ENCODE measurements around the gene FNDC11. TPM values are rescaled to one million over a fixed set of nuclear protein-coding genes. Genes with fewer than 3 reads are reported as not detected.
A peak's percentile ranks its signal among the peaks of the same experiment; 100 is the strongest.

Gene FNDC11
- total RNA-seq, 1 experiment from 2014 or later = not detected

DNA sequence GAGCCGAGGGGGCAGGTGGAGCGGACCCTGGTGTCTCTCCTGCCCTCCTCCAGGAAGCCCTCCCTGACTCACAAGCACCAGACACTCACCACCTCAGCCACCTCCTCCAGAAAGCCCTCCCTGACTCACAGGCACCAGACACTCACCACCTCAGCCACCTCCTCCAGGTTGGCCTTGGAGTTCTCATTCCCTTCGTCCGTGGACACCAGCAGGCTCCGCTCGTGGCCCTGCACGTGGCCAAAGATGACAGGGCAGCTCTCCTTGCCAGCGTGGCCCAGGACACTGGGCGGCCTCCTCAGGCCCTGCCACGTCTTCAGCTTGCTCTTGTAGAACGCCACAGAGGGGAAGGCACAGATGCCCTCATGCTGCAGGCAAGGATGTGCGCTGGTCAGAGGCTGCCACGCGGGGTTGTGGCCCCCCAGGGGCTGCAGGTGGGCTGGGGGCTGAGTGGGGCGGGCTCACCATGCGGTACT is 6.4 kb downstream of the FNDC11 start:
- Mint-ChIP-seq H3K36me3 (ENCODE audit: insufficient read depth, unreplicated experiment) (peaks cover 67% of the 10 kb centered on the region), H3K27ac (ENCODE audit: unreplicated experiment) (peak overlapping the region; percentile 39), H3K4me3 (ENCODE audit: low read depth, unreplicated experiment) (no peak overlapping the region), H3K9me3 (ENCODE audit: low read depth, unreplicated experiment) (peaks cover 2% of the 10 kb centered on the region), H3K27me3 (ENCODE audit: unreplicated experiment) (no peaks in the 10 kb centered on the region), H3K4me1 (ENCODE audit: low read depth, unreplicated experiment) (no peaks in the 10 kb centered on the region)
- BruUV-seq (replicated peaks) = no TSS peak
- CTCF ChIA-PET = no interaction called here
- intact Hi-C loops (cut with micrococcal nuclease; ENCODE audit: unreplicated experiment) = no loop called here
- DNase-seq = no peak
- TF ChIP-seq, protein P1, sequence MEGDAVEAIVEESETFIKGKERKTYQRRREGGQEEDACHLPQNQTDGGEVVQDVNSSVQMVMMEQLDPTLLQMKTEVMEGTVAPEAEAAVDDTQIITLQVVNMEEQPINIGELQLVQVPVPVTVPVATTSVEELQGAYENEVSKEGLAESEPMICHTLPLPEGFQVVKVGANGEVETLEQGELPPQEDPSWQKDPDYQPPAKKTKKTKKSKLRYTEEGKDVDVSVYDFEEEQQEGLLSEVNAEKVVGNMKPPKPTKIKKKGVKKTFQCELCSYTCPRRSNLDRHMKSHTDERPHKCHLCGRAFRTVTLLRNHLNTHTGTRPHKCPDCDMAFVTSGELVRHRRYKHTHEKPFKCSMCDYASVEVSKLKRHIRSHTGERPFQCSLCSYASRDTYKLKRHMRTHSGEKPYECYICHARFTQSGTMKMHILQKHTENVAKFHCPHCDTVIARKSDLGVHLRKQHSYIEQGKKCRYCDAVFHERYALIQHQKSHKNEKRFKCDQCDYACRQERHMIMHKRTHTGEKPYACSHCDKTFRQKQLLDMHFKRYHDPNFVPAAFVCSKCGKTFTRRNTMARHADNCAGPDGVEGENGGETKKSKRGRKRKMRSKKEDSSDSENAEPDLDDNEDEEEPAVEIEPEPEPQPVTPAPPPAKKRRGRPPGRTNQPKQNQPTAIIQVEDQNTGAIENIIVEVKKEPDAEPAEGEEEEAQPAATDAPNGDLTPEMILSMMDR (IDR thresholded peaks at IDR 0.05; ENCODE audit: unreplicated experiment) = no peak

DNA sequence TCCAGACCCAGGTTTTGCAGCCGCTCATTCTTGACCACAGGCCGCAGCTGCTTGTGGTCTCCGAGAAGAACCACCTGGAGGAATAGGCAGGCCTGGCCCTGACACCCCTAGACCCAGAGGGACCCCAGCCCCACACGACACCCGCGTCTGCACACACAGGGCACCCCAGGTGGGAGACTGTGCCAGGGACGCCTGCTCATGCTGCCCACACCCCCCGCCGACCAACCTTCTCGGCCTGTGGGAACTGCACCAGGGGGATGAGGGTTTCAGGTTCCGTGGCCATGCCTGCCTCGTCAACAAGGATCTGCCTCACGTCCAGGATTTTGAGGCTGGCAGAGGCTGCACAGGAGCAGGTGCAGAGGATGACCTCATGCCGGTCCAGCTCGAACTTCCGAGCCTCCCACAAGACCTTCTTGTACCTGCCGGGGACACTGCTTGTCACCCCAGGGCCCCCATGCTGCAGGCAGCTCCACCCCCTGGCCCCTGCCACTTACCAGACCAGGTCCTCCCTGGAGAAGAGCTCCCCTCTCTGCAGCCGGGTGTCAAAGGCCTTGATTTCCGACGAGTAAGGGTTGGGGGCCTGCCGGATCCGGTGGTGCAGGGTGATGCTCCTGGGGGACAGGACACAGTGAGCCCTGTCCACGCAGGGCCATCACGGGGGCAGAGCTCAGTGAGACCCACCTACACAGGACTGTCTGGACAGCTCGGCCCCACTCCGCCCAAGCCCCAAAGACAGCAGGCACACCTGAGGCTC is 7.1 kb downstream of the FNDC11 start:
- BruUV-seq (replicated peaks) = TSS peak; percentile 2
- Mint-ChIP-seq H3K27me3 (ENCODE audit: unreplicated experiment) (no peaks in the 10 kb centered on the region), H3K36me3 (ENCODE audit: insufficient read depth, unreplicated experiment) (peaks cover 67% of the 10 kb centered on the region), H3K27ac (ENCODE audit: unreplicated experiment) (peak overlapping the region; percentile 39), H3K4me3 (ENCODE audit: low read depth, unreplicated experiment) (no peak overlapping the region), H3K4me1 (ENCODE audit: low read depth, unreplicated experiment) (no peaks in the 10 kb centered on the region), H3K9me3 (ENCODE audit: low read depth, unreplicated experiment) (peaks cover 2% of the 10 kb centered on the region)
- CTCF ChIA-PET = no interaction called here
- DNase-seq = no peak
- TF ChIP-seq, protein P1 (IDR thresholded peaks at IDR 0.05; ENCODE audit: unreplicated experiment) = no peak
- intact Hi-C loops (cut with micrococcal nuclease; ENCODE audit: unreplicated experiment) = no loop called here

DNA sequence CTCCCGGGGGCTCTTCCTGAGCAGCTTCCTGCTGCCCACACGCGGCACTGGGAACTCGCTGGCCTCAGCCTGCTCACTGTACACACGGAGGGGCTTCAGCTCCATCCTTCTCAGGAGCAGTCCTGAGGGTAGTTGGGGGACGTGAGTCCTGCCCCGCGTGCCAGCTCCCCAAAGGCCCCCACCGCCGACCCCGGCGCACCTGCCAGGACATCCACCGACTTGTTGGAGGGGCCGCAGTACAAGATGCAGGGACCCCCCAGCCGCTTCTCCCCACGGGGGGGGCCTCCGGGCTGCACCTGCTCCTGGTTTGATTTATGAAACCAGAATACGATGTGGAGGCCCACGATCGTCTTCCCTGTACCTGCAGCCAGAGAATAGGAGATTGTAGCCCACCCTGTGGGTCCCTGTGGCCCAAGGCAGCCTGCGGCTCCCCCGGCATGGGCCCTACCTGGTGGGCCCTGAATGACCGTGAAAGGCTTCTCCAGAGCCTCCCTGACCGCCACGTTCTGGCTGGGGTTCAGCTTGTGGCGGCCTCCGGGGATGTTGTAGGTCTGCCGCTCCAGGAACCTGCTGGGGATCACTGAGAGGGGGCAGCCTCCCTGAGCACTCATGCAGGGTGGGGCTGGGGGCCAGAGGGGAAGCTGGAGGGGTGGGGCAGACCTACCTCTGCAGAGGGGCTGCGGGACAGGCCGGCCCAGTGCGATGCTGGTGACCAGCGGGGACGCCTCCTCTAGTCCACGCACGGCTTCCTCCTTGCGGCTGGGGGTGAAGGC is 7.9 kb downstream of the FNDC11 start:
- TF ChIP-seq, protein P1 (IDR thresholded peaks at IDR 0.05; ENCODE audit: unreplicated experiment) = no peak
- H3K9me3 Mint-ChIP-seq (ENCODE audit: low read depth, unreplicated experiment) = peaks cover 2% of the 10 kb centered on the region
- H3K4me1 Mint-ChIP-seq (ENCODE audit: low read depth, unreplicated experiment) = no peaks in the 10 kb centered on the region
- H3K27me3 Mint-ChIP-seq (ENCODE audit: unreplicated experiment) = no peaks in the 10 kb centered on the region
- H3K4me3 Mint-ChIP-seq (ENCODE audit: low read depth, unreplicated experiment) = no peak overlapping the region
- no peak overlapping the region for H3K27ac Mint-ChIP-seq (ENCODE audit: unreplicated experiment)
- BruUV-seq (replicated peaks) = no TSS peak
- H3K36me3 Mint-ChIP-seq (ENCODE audit: insufficient read depth, unreplicated experiment) = peaks cover 64% of the 10 kb centered on the region
- DNase-seq = no peak
- CTCF ChIA-PET = interaction anchor here (1.2 kb wide), 1 partner anchor 24 kb away, joined by 4 read pairs; no protein-coding TSS in a partner anchor
- intact Hi-C loops (cut with micrococcal nuclease; ENCODE audit: unreplicated experiment) = no loop called here

DNA sequence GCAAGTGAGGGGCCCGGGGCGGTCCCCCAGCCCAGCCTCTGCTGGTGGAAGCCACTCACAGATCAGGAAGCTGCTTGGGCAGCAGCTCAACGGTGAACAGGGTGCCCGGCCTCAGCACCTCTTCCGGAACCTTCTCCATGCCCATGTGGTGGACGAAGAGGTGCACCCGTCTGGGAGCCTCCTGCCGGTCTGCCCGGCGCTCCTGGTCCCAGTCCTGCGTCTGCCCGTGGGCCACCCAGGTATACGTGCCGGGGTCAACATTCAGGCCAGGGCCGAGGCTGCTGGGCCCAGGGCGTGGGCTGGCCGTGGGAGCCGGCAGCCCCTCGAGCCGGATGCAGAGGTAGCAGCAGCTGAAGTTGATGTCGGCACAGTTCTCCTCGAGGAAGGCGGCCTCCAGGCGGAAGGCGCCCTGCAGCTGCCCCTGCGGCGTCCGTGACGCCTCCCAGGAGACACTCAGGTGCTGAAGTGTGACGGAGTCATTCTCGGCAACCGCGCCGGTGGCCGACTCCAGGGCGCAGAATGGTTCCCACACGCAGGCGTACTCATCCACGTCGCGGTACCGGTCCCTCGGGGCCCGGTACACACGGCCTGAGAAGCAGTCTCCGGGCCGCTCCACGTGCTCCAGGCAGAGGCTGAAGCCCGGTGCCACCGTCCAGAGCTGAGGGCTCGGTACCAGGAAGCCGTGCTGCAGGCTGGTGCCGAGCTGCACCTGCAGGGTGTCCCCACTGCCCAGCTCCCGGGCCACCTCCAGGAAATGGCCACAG is 8.7 kb downstream of the FNDC11 start:
- intact Hi-C loops (cut with micrococcal nuclease; ENCODE audit: unreplicated experiment) = no loop called here
- H3K36me3 Mint-ChIP-seq (ENCODE audit: insufficient read depth, unreplicated experiment) = peaks cover 72% of the 10 kb centered on the region
- CTCF ChIA-PET = interaction anchor here (1.2 kb wide), 1 partner anchor 25 kb away, joined by 4 read pairs; no protein-coding TSS in a partner anchor
- no peaks in the 10 kb centered on the region for H3K27me3 Mint-ChIP-seq (ENCODE audit: unreplicated experiment)
- BruUV-seq (replicated peaks) = no TSS peak
- H3K4me1 Mint-ChIP-seq (ENCODE audit: low read depth, unreplicated experiment) = no peaks in the 10 kb centered on the region
- no peak overlapping the region for H3K4me3 Mint-ChIP-seq (ENCODE audit: low read depth, unreplicated experiment)
- H3K9me3 Mint-ChIP-seq (ENCODE audit: low read depth, unreplicated experiment) = peaks cover 2% of the 10 kb centered on the region
- no peak overlapping the region for H3K27ac Mint-ChIP-seq (ENCODE audit: unreplicated experiment)
- TF ChIP-seq, protein P1 (IDR thresholded peaks at IDR 0.05; ENCODE audit: unreplicated experiment) = no peak
- DNase-seq = no peak

All from Calu3 (cell line).